Skin of body (tissue), 2 donors: ENCODE results near the gene NCOA6. TPM values are rescaled to one million over a fixed set of nuclear protein-coding genes. Genes with fewer than 3 reads are reported as not detected.
A peak's percentile ranks its signal among the peaks of the same experiment; 100 is the strongest.

Experiments used
- DNase-seq: peaks from one replicate; lab custom pipeline; 2025; lab: John Stamatoyannopoulos, UW
- total RNA-seq: library from RNA; depleted of rRNA; stranded (reverse); fragments of >200 nt; gene quantifications from one replicate; pipeline ENCODE4 v1.2.3, GENCODE V29; 2014

NCOA6 gene
- total RNA-seq, 1 donor from 2014 or later, result 14.5 TPM

DNA sequence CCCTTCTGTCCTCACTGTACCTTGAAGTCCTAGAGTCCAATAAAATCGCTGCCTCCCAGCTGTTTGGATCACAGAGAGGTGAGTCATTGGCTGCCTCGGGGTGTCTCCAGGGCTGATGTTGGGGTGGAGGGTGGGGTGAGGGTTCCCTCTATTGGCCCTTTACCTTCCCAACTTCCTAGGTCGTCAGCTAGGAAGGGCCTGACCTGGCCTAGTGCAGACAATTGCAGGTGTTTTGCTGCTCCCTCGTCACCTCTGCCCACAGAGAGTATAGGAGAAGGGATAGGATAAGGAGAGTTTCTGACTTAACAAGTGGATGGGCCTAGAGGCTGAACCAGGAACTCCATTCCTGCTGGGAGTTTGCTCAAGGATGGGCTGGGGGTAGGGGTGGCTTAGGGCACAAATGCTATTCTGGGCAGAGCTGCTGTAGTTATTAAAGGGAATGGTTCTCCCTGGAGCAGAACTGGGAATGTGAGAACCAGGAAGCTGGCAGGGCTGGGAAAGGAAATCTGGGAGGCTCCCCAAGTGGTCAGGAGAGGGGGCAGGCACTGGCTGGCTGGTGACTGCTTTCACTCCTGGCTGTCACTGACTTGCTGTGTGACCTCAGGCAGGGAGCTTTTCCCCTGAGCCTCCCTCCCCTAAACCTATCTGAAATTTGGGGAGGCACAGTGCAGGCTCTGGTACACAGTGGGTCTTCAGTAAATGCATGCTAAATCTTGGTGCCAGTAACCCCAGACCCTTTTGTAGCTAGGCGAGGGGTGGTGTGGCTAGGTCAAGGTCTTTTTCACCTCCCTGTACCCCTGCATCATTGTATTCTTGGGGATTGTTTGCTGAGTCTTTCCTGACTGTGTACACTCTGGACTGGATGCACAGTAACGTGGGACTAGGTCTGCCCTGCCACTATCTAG lies 119.8 kb downstream of the NCOA6 start:
- no peak for DNase-seq

DNA sequence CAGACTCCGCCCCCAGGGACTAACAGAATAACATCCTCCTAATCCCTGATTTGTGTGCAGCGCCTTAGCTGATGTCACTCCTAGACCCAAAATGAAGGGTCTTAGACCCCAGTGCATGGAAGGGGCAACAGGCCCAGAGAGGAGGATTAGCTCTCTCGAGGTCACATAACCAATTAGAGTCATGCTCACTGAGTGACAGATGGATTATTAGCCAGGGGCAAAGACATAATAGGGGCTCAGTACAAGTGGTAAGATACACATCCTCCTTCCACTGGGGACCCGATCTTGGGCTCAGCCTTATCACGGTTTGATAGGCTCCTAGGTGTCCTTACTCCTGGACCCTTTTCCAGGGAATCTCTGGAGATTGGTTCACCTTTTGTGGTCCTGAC lies 120.4 kb downstream of the NCOA6 start:
- no peak for DNase-seq

DNA sequence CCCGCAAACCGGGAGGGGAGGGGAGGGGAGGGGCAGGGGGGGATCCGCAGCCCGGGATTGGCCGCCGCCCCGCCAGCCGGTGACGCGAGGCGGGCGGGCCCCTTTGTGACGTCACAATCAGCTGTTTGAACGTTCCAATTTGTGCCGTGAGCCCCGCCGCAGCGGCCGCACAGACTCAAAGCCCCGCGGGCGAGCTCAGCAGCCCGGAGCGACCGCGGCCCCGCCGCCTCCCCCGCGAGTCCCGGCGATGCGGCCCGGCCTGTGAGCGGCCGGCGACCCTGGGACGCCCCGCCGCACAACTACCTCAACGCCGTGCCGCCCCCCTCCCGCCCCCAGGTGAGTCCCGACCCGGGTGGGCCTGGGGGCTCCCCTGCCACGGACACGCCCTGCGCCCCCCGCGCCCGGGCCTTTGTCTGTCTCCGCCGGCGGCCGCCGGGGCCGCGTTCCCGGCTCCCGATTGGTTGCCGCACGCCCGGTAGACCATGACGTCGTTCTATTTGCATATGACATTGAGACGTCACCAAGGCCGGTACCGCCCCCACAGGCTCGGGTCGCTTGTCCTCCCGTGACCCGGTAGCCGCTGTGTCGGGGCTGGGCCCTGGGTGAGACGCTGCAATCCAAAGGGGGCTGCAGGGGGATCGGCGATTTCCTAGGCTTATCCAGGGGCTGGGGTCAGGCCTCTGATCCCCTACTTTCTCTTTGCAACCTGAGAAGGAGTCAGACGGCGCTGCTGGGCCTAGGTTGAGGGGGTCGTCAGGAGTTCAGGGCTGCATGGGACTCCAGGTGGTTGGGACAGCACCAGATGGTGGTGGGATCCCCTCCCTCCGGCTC lies 121.1 kb downstream of the NCOA6 start, which contains the start of gene TP53INP2:
Gene TP53INP2 (plus strand): TSS at position 168 of the 831 bp plus-strand sequence. CDS start 4,396 bp downstream, outside the sequence.
- DNase-seq, result peak; percentile 79

DNA sequence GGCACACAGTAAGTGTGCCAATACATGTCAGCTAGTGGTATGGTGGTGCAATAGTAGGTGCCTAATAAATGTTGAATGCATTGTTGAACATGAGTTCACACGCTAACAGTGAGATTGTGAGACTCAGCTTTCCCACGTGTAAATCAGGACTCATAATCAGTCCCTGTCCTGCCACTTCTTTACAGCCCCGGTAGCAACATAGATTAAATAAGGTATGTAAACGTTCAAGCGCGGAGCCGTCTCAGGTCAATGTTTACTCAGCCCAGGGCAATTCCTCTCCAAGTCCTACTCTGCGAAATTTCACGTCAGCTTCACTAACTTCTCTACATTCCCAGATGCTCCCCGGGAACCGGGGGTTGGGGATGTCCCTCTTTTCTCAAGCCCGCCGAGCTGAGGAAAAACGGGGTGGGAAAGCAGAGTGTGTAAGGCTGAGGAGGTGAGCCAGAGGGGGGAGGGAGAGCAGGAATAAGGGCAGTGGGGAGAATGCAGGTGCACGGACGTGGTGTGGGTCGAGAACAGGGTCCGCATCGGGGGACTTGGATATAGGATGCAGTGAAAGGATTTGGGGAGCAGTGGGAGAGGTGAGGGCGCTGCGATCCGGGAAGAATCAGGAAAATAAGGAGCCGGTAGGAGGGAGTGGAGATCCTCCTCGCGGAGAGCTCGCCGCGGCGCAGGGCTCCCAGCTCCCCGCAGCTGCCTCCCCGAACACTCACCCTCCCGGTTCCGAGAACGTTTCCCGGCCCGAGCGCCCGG lies 121.9 kb downstream of the NCOA6 start:
- no peak for DNase-seq

DNA sequence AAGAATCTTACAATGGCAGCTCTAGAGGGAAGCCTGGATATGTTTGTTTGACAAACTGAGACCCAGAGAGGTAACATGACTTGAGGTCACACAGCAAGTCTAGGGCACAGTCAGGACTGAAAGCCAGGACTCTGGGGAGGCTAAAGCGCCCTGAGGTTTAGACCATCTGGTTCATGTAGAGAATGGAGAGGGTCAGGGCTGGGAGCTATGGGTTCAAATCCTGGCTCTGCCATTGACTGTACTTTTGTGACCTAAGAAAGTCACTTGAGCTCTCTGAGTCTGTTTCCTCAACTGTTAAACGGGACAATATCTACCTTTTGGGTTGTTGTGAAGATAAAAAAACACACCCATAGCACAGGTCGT lies 122.4 kb downstream of the NCOA6 start:
- DNase-seq, result no peak

DNA sequence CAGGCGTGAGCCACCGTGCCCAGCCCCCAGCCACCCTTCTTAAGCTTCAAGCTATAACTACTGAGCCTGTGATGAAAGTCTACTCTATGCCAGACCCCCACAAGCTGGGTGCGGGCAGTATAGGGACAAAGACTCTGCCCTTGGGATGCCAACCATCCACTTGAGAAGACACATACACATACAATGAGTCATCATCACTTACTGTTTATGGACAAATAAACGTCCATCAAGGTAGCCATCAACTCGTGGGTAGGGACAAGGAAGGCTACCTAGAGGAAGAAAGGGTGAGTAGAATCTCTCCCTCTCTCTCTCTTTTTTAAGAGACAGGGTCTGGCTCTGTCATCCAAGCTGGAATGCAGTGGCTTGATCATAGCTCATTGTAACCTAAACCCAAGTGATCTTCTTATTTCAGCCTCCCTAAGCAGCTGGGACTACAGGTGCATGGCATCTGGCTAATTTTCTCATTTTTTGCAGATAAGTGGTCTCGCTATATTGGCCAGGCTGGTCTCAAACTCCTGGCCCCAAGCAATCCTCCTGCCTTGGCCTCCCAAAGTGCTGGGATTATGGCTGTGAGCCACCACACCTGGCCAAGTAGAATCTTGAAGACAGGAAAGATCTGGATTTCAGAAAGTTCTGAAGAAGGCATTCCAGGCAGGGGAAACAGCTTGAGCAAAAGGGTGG lies 123.9 kb downstream of the NCOA6 start:
- no peak for DNase-seq

DNA sequence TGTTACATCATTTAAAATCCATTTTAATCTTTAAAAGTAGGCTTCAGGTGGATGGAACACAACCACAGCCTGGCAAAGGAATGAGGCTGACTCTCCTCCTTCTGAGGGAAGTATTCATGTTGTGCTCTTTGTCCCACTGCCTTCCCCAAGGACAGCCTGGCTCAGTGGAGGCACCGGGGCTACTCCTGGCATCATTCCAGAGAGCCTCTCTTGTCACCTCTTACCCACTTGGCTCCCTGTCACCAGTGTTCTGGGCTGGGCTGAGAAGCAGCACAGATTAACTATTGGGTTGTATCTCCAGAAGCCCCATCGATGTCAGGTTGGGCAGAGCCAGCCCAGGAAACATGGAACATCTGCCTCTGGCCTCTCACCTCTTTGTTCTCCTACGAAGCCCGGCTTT lies 132.0 kb downstream of the NCOA6 start:
- no peak for DNase-seq

DNA sequence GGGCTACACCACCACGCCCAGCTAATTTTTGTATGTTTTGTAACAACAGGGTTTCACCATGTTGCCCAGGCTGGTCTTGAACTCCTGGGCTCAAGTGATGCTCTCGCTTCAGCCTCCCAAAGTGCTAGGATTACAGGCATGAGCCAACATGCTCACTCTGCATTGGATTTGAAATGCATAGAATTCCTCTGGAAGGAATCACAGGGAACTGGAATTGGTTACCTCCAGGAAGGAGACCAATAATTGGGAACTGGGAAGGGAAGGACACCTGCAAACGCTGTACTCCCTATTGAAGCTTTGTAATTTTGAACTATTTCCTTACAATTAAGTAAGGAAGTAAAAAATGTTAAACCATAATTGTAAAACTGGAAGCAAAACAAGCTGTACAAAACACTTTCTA lies 133.6 kb downstream of the NCOA6 start:
- no peak for DNase-seq

DNA sequence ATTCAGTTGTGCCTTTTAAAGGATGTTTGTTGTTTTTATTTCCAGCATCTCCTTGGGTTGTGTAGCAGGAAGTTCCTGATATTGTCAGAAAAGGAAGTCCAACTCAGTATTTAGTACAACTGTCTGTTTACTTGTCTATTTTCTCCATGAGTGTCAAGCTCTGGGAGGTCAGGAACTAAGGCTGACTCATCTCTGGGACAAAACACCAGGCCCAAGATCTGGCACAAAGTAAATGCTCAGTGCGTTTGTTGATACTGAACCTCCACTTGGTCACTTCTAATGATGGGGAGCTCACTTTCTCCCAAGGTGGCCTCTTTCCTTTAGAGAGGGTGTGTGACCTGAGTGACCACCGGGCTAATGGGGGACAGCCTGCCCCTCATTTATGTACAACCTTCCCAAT lies 136.0 kb downstream of the NCOA6 start:
- DNase-seq, result no peak

DNA sequence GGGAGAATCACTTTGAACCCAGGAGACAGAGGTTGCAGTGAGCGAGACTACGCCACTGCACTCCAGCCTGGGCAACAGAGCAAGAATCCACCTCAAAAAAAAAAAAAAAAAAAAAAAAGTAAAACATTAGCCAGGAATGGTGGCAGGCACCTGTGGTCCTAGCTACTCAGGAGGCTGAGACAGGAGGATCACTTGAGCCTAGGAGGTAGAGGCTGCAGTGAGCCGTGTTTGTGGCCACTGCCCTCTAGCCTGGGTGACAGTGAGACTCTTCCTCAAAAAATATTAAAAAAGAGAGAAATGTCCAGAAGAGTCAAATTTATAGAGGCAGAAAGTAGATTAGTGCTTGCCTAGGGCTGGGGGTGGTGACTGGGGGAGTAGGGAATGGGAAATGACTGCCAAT lies 141.8 kb downstream of the NCOA6 start:
- DNase-seq, result no peak

DNA sequence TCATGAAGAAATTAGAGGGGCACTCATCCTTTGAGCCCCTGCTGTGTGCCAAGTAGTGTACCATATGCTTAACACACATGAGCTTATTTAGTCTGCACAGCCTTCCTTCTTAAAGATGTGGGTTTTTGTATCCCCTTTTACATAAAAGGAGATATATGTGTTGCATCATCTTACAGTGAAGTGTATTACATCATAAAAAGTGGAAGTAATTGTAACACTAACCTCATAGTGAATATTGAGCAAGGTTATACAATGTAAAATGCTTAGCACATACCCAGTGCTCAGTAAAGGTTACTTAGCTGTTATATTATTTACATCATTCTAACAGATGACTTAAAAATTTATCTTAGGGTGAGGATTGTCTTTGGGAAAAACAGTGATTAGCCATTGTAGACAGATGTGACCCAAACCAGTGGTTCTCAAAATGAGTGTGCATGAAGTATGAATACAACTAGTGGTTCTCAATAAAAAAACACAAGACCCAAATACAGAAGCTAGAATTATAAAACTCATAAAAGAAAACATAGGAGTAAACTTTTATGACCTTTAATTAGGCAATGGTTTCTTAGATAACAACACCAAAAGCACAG lies 144.8 kb downstream of the NCOA6 start:
- no peak for DNase-seq

DNA sequence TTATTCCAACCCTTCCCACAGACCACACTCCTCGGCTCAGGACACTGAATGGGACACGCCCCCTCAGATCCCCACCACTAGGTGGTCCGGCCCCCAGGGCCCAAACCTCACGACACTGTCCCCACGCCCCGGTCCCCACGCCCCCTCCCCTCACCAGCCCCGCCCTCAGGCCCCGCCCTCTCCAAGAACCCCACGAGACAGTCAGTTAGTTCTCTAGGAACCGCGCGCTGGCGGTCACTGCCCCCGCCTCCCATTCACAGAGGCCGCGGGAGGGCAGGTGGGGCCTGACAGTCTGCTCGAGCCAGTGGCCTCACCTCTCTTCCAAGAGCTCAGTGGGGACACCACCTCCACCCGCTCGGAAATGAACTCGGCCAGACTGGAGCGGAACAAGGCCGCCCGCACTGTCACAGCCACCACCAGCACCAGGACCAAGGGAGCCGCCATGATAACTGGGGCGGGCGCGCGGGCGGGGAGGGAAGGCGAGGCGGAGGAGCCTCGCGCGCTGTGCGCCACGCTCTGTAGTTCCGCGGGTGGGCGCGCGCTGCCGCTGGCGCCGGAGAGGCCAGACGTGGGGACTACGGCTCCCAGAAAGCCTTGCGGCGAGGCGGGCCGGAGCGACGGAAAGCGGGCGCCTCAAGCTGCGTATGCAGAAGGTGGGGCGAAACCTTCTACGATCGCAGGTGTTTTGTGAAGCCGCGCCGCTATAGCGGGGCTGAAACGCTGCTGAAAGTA lies 148.6 kb downstream of the NCOA6 start, which contains the start of gene PIGU:
Gene PIGU (minus strand): TSS at position 451 of the 732 bp plus-strand sequence. CDS start 7 bp downstream, at position 444.
- peak; percentile 95 for DNase-seq

DNA sequence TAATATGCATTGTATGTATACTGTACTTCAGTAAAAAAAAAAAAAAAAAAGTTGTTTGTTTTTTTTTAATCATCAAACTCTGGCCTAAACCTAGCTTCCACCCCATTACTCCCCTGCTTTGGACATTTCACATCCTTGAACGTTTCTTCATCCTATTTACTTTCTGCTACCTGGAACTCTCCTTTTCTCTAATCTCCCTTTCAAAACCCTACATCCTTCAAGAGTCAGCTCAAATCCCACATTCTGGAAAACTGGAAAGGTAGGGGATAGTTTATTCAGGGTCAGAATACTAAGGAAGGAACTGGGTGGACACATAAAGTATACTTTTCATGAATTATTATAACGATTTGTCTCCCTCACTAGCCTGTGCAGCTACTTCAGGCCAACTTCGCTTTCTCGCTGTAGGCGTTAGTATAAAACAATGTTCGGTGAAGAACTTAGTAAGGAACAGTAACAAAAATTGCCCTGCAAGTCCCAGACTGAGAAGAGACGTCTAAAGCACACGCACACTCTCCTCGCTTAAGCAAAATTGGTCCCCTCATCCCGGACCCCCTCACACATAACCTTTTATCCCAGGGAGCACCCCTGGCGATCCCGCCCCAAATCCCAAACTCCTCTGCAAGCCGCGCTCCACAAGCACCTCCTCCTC lies 149.3 kb downstream of the NCOA6 start:
- no peak for DNase-seq

DNA sequence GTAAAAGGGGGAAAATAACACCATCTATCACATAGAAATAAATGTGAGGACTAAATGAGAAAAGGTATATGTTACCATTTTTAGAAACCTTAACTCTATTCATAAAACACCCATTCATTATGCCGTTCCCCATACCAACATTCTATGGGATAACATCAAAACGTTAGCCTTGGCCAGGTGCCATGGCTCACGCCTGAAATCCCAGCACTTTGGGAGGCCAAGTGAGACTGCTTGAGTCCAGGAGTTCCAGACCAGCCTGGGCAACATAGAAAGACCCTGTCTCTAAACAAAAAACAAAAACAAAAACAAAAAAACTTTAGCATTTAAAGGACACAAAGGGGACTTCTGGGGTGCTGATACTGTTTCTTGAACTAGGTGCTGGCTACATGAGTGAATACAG lies 149.9 kb downstream of the NCOA6 start:
- DNase-seq, result no peak

DNA sequence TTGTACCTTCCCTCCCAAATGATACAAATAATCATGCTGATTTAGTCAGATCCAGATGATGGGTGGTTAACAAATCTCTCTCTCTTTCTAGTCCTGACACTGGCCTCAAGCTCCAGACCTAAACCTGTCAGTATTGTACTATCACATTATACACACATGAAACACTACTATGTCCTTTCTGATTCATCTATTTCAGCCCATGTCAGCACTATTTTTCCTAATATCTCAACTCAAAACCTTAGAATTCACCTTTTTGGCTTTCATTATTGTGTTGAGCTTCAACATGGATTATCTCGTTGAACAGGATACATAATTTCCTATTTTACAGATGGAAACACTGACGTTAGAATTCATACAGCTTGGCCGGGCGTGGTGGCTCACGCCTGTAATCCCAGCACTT lies 152.0 kb downstream of the NCOA6 start:
- DNase-seq, result no peak

DNA sequence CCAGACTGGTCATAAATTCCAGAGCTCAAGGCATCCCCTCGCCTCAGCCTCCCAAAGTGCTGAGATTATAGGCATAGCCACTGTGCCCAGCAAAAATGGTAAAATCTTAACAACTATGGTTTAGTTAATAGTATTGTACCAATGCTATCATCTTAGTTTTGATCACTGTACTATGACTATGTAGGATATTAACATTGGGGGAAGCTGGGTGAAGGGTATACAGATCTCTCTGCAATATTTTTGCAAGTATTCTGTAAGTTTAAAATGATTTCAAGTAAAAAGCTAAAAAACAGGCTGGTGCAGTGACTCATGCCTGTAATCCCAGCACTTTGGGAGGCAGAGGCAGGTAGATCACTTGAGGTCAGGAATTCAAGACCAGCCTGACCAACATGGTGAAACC lies 156.4 kb downstream of the NCOA6 start:
- DNase-seq, result no peak
